T-helper 1 cell treated with Interleukin-12 subunit alpha and Interleukin-12 subunit beta and Interleukin-4 antibody, amounts not matched to agents 30 μg/mL and 1 μg/mL, for 36 hours (primary cell): ENCODE data around the gene MEGF6.
A peak's percentile ranks its signal among the peaks of the same experiment; 100 is the strongest.

Experiments
- H3K27ac Mint-ChIP-seq: one replicate; pipeline ENCODE4 v1.8.0; 2021; ENCODE audit warnings: mild to moderate bottlenecking, mixed read lengths
- H3K27me3 Mint-ChIP-seq: one replicate; pipeline ENCODE4 v1.8.0; 2021; ENCODE audit warnings: low read depth, mixed read lengths
- H3K36me3 Mint-ChIP-seq: one replicate; pipeline ENCODE4 v1.8.0; 2021; ENCODE audit warnings: low read depth, mixed read lengths
- H3K4me1 Mint-ChIP-seq: one replicate; pipeline ENCODE4 v1.8.0; 2021; ENCODE audit warnings: low read depth, mixed read lengths
- H3K4me3 Mint-ChIP-seq: one replicate; pipeline ENCODE4 v1.8.0; 2021; ENCODE audit warnings: mild to moderate bottlenecking, moderate library complexity, mixed read lengths
- H3K9me3 Mint-ChIP-seq: one replicate; pipeline ENCODE4 v1.8.0; 2021; ENCODE audit warnings: mixed read lengths

Gene MEGF6

GRCh38 chr1:3475839-3476573 is 135.3 kb downstream of the MEGF6 start:
- Mint-ChIP-seq H3K27ac (no peak overlapping the region), H3K36me3 (no peaks in the 10 kb centered on the region), H3K4me1 (no peaks in the 10 kb centered on the region), H3K27me3 (no peaks in the 10 kb centered on the region), H3K4me3 (no peak overlapping the region), H3K9me3 (no peaks in the 10 kb centered on the region)

DNA sequence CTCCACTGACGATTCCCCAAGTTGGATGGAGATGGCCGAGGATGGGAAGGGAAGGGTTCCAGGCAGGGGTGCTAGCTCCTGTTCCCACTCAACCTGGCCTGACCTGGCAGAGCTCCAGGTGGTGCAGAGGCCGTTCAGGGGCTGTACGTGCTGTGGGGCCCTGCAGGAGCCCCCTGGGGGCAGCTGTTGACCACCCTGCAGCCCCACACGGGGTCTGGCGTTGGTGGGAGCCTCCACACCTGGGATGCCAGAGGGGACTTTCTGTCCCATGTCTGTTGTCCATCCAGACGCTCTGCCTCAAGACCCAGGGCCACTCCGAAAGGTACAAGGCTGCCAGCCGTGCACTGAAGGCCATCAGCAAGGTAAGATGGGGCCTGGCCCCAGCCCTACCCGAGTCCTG is 136.9 kb downstream of the MEGF6 start:
- no peak overlapping the region for H3K4me3 Mint-ChIP-seq

DNA sequence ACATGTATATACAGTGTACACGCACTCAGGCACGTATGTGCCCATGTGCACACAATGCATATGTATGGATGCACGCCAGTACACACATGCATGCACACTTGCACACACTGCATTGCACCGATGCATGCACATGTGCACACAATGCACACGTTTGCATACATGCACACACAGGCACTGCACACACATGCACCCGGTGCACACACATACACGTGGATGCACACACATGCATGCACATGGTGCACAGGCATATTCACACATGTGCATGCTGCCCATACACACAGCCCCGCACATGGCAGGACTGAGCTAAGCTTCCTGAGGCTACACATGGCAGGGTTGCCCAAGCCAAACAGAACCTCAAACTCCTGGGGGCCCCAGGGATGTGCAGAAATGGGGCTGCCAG is 137.3 kb downstream of the MEGF6 start:
- H3K27ac Mint-ChIP-seq = no peak overlapping the region
- no peaks in the 10 kb centered on the region for H3K36me3 Mint-ChIP-seq
- H3K9me3 Mint-ChIP-seq = no peaks in the 10 kb centered on the region
- no peaks in the 10 kb centered on the region for H3K27me3 Mint-ChIP-seq
- H3K4me3 Mint-ChIP-seq = no peak overlapping the region
- no peaks in the 10 kb centered on the region for H3K4me1 Mint-ChIP-seq

More for the DNA sequence above, 136.9 kb downstream of the MEGF6 start:
- Mint-ChIP-seq H3K4me1 (no peaks in the 10 kb centered on the region), H3K27ac (no peak overlapping the region), H3K9me3 (no peaks in the 10 kb centered on the region), H3K27me3 (no peaks in the 10 kb centered on the region), H3K36me3 (no peaks in the 10 kb centered on the region)

GRCh38 chr1:3473381-3473844 is 137.9 kb downstream of the MEGF6 start:
- Mint-ChIP-seq H3K36me3 (no peaks in the 10 kb centered on the region), H3K4me1 (no peaks in the 10 kb centered on the region), H3K27ac (no peak overlapping the region), H3K9me3 (no peaks in the 10 kb centered on the region), H3K4me3 (no peak overlapping the region), H3K27me3 (no peaks in the 10 kb centered on the region)

DNA sequence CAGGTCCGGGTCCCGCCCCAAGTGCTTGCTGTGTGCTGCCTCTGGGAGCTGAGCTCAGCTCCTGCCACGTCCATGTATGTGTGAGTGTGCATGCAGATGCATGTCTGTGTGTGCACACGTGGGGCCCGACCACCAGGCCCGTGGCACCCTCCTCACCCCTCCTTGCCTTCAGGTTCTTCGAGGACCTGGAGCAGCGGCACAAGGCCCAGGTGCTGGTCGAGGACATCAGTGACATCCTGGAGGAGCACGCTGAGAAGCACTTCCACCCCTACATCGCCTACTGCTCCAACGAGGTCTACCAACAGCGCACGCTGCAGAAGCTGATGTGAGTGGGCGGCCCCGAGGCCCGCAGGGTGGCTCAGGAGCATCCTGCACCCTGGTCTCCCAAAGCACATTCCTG is 138.4 kb downstream of the MEGF6 start:
- H3K27me3 Mint-ChIP-seq = no peaks in the 10 kb centered on the region
- no peak overlapping the region for H3K4me3 Mint-ChIP-seq
- no peaks in the 10 kb centered on the region for H3K4me1 Mint-ChIP-seq
- no peaks in the 10 kb centered on the region for H3K9me3 Mint-ChIP-seq
- H3K27ac Mint-ChIP-seq = no peak overlapping the region
- no peaks in the 10 kb centered on the region for H3K36me3 Mint-ChIP-seq

GRCh38 chr1:3472088-3472850 is 139.0 kb downstream of the MEGF6 start:
- H3K36me3 Mint-ChIP-seq = no peaks in the 10 kb centered on the region
- H3K4me1 Mint-ChIP-seq = no peaks in the 10 kb centered on the region
- no peaks in the 10 kb centered on the region for H3K27me3 Mint-ChIP-seq
- H3K4me3 Mint-ChIP-seq = no peak overlapping the region
- no peak overlapping the region for H3K27ac Mint-ChIP-seq
- H3K9me3 Mint-ChIP-seq = no peaks in the 10 kb centered on the region

DNA sequence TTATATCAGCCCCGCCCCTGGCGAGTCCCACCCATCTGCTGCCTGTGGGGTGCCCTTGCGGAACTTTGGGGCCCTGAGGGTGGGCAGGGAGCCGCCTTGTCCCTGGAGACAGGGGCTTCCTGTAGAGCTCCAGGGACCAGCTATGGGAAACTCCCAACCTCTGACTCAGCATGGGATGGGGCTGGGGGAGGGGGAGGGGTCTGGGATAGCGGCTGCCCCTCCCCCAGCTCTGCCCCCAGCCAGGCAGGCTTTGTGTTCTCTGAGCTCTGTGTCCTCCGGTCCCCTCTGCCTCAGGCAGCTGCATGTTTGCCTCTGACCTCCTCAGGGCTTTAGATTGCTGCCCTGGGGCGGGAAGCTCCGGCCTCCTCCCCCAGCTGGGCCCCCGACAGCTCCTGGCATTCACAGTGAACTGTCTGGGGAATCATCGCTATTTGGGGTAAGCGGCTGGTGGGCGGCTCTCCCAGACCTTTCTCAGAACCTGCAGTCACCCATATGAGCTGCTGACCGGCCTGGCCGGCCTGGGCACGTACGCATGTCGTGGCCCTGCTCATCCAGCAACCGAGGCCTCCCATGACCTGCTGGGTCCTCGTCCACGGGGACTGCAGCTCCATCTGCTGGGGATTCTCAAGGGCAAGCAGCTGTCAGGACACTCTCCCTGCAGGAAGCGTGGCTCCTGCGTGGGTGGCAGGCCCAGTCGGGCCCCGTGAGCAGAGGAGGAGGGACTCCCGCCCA is 139.8 kb downstream of the MEGF6 start:
- Mint-ChIP-seq H3K4me3 (no peak overlapping the region), H3K36me3 (no peaks in the 10 kb centered on the region), H3K4me1 (no peaks in the 10 kb centered on the region), H3K27me3 (no peaks in the 10 kb centered on the region), H3K27ac (no peak overlapping the region), H3K9me3 (no peaks in the 10 kb centered on the region)

DNA sequence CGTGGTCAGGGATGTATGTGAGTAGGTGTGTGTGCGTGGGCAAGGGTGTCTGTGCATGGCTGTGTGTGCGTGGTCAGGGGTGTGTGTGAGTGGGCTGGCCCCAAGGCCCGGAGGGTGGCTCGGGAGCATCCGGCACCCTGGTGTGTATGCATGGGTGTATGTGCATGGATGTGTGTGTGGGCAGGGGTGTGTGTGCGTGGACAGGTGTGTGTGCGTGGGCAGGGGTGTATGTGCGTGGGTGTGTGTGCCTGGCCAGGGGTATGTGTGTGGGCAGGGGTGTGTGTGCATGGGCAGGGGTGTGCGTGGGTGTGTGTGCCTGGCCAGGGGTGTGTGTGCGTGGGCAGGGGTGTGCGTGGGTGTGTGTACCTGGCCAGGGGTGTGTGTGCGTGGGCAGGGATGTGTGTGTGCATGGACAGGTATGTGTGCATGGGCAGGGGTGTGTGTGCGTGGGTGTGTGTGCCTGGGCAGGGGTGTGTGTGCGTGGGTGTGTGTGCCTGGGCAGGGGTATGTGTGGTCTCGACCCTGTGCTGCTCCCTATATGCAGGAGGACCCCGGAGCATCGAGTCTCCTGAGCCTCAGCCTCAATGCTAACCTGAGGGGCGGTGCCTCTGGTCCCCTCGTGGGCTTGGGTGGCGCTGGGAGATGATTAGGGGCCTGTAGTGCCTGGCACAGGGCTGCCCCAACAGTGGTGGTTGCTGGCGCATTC is 140.5 kb downstream of the MEGF6 start:
- H3K36me3 Mint-ChIP-seq = no peaks in the 10 kb centered on the region
- H3K4me3 Mint-ChIP-seq = no peak overlapping the region
- peak overlapping the region; percentile 10 for H3K27ac Mint-ChIP-seq
- no peaks in the 10 kb centered on the region for H3K4me1 Mint-ChIP-seq
- no peaks in the 10 kb centered on the region for H3K9me3 Mint-ChIP-seq
- no peaks in the 10 kb centered on the region for H3K27me3 Mint-ChIP-seq

- no peak overlapping the region for H3K4me3 Mint-ChIP-seq
- H3K36me3 Mint-ChIP-seq = no peaks in the 10 kb centered on the region
- peak overlapping the region; percentile 10 for H3K27ac Mint-ChIP-seq
- no peaks in the 10 kb centered on the region for H3K9me3 Mint-ChIP-seq
- H3K27me3 Mint-ChIP-seq = no peaks in the 10 kb centered on the region
- no peaks in the 10 kb centered on the region for H3K4me1 Mint-ChIP-seq
These were observed 141.3 kb downstream of the MEGF6 start for GRCh38 chr1:3469849-3470649.

GRCh38 chr1:3469104-3469848 is 142.0 kb downstream of the MEGF6 start:
- H3K27ac Mint-ChIP-seq = no peak overlapping the region

DNA sequence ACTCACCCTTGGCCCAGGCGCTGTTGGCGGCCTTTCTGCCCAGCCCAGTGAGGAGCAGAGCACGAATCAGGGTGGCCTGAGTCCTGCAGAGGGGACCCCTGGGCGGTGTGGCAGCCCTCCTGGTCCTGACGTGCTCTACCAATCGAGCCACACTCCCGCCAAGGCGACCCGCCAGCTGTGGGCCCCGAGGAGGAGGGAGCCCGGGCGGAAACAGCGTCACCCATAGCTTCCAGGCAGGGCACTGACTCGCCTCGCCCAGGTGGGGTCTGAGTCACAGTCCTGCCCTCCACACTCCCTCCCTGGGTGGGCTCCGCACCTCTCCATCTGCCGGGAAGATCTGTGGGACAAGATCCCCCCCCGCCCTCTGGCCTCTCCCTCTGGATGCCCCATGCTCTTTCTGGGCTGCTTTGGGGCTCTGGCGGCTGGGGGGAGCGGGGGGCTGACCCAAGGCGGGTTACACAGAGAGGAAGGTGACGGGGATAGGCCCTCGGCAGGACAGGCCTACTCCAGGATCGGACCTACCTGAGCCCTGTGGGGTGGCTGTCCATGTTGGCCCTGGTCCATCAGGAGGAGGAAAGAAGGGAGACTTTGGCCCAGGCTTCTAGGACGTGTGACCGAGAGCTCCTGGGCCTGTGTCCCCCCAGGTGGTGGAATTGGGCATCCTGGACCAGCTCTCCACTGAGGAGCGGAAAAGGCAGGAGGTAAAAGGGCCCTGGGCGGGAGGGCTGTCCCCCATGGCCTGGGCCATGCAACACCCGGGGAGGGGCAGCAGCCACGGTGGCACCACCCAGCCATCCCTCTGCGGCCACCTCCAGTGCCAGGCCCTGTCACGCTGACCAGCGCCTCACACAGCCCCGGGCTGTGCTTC is 142.8 kb downstream of the MEGF6 start:
- no peaks in the 10 kb centered on the region for H3K9me3 Mint-ChIP-seq
- H3K4me3 Mint-ChIP-seq = no peak overlapping the region
- H3K4me1 Mint-ChIP-seq = no peaks in the 10 kb centered on the region
- no peak overlapping the region for H3K27ac Mint-ChIP-seq
- no peaks in the 10 kb centered on the region for H3K27me3 Mint-ChIP-seq
- no peaks in the 10 kb centered on the region for H3K36me3 Mint-ChIP-seq

More at GRCh38 chr1:3469104-3469848, 142.0 kb downstream of the MEGF6 start:
- Mint-ChIP-seq H3K9me3 (no peaks in the 10 kb centered on the region), H3K4me1 (no peaks in the 10 kb centered on the region), H3K36me3 (no peaks in the 10 kb centered on the region), H3K27me3 (no peaks in the 10 kb centered on the region), H3K4me3 (no peak overlapping the region)

GRCh38 chr1:3467096-3468036 is 143.9 kb downstream of the MEGF6 start:
- no peak overlapping the region for H3K4me3 Mint-ChIP-seq
- H3K27me3 Mint-ChIP-seq = no peaks in the 10 kb centered on the region

More at GRCh38 chr1:3467096-3468036, 143.9 kb downstream of the MEGF6 start:
- no peaks in the 10 kb centered on the region for H3K36me3 Mint-ChIP-seq
- no peaks in the 10 kb centered on the region for H3K9me3 Mint-ChIP-seq
- H3K27ac Mint-ChIP-seq = no peak overlapping the region
- no peaks in the 10 kb centered on the region for H3K4me1 Mint-ChIP-seq
